NCI-H510A treated with DMSO at 0.1 percent for 48 hours (cell line): ENCODE data around the gene PCDHGA3.
"Not testable (repeated sequence)": the region's sequence is repeated elsewhere in the genome, so short reads cannot be mapped to it uniquely, and the experiment has no call there.

Experiments
- DNase-seq: peaks from one replicate; lab custom pipeline; 2025; lab: John Stamatoyannopoulos, UW

Gene PCDHGA3

GRCh38 chr5:141383345-141383744, 39.7 kb downstream of the PCDHGA3 start:
- no peak for DNase-seq

- no peak for DNase-seq
Measured at GRCh38 chr5:141384471-141385267, 41.0 kb downstream of the PCDHGA3 start.

- not testable (repeated sequence) for DNase-seq
Measured at GRCh38 chr5:141387557-141388311, 44.1 kb downstream of the PCDHGA3 start, which contains the start of gene PCDHGB4. TSS of gene PCDHGB4 (plus strand) at chr5:141387698. CDS start at chr5:141387885, 187 bp downstream.

GRCh38 chr5:141388661-141389060, 45.0 kb downstream of the PCDHGA3 start:
- no peak for DNase-seq

GRCh38 chr5:141389153-141390042, 45.8 kb downstream of the PCDHGA3 start:
- no peak for DNase-seq

- no peak for DNase-seq
Measured at GRCh38 chr5:141392429-141393198, 49.0 kb downstream of the PCDHGA3 start, which contains the start of gene PCDHGA8. TSS of gene PCDHGA8 (plus strand) at chr5:141392633. CDS start at chr5:141392814, 181 bp downstream.

- no peak for DNase-seq
Measured at GRCh38 chr5:141393267-141393666, 49.6 kb downstream of the PCDHGA3 start.

GRCh38 chr5:141394401-141395187, 51.0 kb downstream of the PCDHGA3 start:
- DNase-seq: not testable (repeated sequence)
